Right forelimb (tissue), 1 donor: Measurements from ENCODE around the gene BORCS8.
"Not testable (repeated sequence)": the region's sequence is repeated elsewhere in the genome, so short reads cannot be mapped to it uniquely, and the experiment has no call there.

Experiments
- DNase-seq: peaks from one replicate; pipeline ENCODE4 v3.0.0-alpha.2; 2018

The BORCS8 gene

GRCh38 chr19:19147344-19147743 lies 44.6 kb downstream of the BORCS8 start:
- DNase-seq: no peak

GRCh38 chr19:19146865-19147264 lies 45.1 kb downstream of the BORCS8 start:
- no peak for DNase-seq

- peak; percentile 91 for DNase-seq
Measured at GRCh38 chr19:19145684-19146608, 46.0 kb downstream of the BORCS8 start.

- no peak for DNase-seq
Measured at GRCh38 chr19:19145281-19145680, 46.7 kb downstream of the BORCS8 start.

GRCh38 chr19:19142347-19142746 lies 49.6 kb downstream of the BORCS8 start:
- DNase-seq: no peak

- no peak for DNase-seq
Measured at GRCh38 chr19:19140476-19140875, 51.5 kb downstream of the BORCS8 start.

- DNase-seq: no peak
Measured at GRCh38 chr19:19139876-19140229, 52.1 kb downstream of the BORCS8 start.

GRCh38 chr19:19138109-19138981 lies 53.6 kb downstream of the BORCS8 start, which contains the start of gene TMEM161A:
TMEM161A (minus strand) TSS chr19:19138478; CDS start chr19:19138428, 50 bp downstream.
- DNase-seq: peak; percentile 97

GRCh38 chr19:19137556-19138108 lies 54.3 kb downstream of the BORCS8 start:
- DNase-seq: no peak

- not testable (repeated sequence) for DNase-seq
Measured at GRCh38 chr19:19135713-19136112, 56.2 kb downstream of the BORCS8 start.

- no peak for DNase-seq
Measured at GRCh38 chr19:19134687-19135158, 57.2 kb downstream of the BORCS8 start.

- DNase-seq: no peak
Measured at GRCh38 chr19:19133985-19134384, 58.0 kb downstream of the BORCS8 start.

- no peak for DNase-seq
Measured at GRCh38 chr19:19132912-19133311, 59.0 kb downstream of the BORCS8 start.

- no peak for DNase-seq
Measured at GRCh38 chr19:19131989-19132388, 60.0 kb downstream of the BORCS8 start.
